CD4-positive, alpha-beta T cell treated with Interleukin-15 for 4 hours (primary cell): ENCODE data around the gene UST.

Source experiments
- DNase-seq: peaks from one replicate; pipeline ENCODE4 v3.0.0-alpha.2; 2020; ENCODE audit warnings: low spot score

UST gene

DNA sequence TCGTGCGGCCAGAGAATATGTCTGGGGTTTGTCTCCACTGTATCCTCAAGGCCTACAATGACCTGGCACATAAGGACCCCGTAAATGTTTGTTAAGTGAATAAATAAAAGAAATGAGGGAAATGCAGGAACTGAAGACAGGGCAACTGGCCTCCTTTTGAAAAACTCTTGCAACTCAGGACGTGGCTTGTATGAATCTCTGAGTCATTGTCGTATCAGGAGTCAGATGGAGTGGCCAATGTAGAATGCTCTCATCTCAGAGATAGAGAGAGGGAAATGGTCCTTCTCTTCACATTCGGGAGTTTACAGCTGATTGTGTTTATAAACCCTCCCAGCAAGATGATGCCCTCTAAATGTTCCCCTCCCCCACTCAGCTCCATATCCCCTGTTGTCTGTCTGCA, 57.1 kb downstream of the UST start:
- DNase-seq = no peak

DNA sequence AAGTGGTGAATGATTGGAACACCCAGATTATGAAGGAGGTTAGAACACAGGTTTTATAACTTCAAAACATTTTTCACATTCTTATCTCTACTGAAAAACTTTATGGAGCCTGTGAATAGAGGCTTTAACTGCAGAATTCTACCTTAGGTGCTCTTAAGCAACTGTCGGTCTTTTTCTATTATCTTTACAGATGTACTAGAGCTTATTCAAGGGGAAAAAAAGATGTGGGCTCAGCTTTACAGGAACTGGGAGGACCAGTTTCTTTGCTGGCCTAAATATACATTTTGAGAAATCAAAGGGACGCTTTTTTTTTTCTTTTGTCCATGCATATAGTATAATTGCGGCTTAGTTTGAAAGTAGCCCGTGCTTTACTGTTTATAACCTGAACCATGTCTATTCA, 58.9 kb downstream of the UST start:
- no peak for DNase-seq

DNA sequence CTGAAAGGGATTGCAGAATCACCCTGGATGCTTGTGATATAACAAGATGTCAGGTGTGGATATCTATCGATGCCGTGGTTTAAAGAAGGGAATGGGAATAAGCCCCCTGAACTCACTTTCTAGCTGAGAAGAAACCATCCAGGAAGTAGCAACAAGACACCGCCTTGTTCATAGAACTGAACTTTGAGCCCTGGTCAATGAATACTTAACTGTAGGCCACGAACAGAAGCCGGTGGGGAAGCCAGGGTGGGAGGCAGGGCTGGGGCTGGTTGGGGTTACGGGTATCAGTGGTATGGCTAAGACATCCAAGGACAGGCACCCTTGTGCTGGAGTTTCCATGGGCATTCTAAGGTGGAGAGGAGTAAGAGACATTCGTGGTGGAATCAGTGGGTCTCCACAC, 61.0 kb downstream of the UST start:
- DNase-seq = no peak

DNA sequence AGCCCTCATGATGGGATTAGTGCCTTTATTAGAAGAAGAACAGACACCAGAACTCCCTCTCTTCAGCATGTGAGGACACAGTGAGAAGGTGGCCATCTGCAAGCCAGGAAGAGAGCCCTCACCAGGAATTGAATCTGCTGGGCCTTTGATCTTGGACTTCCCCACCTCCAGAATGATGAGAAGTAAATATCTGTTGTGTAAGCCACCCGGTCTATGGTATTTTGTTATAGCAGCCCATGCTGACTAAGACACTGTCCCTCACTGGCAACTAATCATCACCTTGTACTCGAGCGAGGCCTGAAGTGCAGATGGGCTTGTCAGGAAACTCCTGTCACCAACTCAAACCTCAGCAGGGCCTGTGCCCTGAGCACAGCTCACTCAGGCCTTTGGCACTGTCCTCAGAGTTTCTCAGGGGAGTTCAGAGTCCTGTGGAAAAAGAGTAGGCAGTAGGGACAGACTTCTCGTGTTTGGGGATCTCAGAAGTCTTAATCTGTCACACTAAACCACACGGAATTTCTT, 62.0 kb downstream of the UST start:
- no peak for DNase-seq

DNA sequence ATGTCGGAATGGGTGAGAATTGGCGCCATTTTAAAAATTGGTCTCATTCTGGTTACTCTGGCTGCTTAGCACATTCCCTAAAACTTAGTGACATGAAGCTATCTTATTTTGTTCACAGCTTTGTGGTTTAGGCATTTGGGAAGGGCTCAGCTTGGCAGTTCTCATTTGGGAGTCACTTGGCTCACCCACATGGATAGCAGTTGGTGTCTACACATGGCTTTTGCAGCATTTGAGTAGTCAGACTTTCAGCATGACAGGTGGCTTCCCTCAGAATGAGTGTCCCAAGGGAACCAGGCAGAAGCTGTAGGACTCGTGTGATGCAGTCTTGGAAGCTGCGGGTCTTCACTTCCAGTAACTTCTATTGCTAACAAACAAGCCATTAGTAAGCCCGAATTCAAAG, 64.6 kb downstream of the UST start:
- DNase-seq = no peak

DNA sequence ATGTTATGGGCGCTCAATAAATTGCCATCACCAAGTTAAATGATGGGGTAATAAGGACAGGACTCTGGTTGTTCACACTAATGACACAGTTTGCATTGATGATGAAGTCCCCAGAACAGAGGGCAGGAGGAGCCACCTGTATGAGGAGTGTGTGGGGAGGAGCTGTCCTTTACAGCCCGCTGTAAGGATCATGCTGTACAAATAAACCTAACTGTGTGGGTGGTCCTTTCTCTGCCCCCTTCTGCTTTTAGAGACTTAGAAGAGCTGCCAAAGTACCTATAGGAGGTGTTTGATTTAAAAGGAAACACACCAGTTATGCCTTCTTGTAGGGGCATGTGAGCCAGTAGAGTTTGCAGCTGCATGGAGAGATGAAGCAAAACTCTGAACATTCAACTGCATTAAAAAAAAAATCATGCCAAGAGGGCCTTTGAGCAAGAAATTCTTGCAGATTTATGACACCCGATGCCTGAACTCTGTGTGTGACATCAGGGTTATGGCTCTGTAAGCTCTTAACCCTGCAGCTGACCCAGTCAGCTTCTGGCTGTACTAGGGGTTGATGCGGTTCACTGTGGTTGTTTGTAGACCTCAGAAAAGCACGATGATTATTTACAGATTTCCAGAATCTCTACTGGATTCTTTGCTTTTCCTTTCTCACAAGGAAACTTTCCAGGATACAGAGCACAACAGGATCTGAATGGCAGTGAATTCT, 67.4 kb downstream of the UST start:
- DNase-seq = no peak

DNA sequence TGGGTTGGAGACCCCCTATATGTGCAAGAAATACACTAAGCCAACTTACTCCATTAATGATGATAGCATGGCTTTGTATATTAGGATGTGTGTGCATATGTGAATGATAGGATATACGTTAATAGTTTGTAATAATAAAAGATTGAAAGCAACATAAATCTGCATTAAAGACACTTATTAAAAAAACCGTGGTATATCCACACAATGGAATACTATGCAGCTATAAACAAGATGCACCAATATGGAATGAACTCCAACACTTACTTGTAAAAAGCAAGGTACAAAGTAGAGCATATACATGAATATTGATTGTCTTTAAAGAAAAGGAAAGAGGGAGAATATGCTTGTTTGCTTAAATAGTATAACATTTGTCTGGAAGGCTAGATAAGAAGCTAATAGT, 68.0 kb downstream of the UST start:
- no peak for DNase-seq

DNA sequence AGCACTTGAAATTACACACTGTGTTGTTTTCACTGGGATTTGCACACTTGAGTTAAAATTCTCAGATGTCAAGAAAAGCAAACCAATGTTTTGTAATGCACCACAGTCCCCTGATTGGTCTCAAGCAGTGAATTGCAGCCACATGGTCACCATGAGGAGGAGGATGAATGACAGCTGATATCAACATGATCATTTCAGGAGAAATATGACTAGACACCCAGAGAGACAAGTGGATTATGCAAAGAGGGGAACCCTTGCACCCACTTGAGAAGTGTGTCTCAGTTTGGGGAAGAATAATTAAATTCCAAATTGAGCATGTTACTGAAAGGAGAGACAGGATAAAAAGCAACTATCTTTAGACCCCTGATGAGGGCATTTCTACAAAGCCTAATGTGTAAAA, 69.3 kb downstream of the UST start:
- no peak for DNase-seq

DNA sequence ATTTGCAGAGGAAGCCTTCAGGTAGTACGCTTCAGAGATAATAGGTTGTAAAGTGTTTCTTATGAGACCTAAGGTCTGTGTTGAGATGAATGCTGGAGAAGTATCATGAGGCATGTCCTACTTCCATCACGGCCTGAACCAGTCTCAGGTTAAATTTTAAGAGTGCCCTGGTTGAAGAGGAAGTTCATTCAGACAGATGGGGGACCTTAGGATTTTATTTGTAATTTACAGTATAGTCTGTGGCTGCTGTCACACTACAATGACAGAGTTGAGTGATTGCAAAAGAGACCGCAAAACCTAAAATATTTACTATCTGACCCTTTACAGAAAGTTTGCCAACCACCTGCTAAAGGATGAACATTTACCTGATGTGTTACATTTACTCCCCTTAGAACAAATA, 70.9 kb downstream of the UST start:
- no peak for DNase-seq

DNA sequence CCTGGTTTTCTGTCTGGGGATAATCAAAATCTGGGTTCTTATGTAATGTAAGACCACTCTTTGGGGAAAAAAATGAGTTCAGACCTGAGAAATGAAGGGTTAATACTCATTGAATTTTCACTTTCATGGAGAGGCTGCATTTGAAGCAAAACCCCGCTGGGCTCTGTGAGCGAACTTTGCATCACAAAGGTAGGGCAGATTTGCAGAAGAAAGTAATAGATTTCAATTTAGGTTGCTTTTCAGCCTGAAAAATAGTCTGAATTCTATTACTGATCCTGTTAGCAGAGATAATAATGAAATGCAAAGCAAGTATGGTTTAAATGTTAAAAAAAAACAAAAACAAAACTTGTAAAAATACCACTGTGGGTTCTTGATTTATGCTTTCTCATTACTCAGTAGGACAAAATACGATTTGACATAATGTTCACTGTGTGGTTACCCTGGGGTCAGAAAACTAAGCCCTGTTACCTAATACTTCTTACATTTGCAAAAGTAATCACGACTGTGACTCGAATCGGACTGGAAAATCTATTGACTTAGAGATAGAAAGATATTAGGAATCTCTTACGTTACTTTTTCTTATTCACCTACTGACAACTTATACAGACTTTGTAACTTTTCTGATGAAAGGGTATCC, 72.2 kb downstream of the UST start:
- DNase-seq = no peak

DNA sequence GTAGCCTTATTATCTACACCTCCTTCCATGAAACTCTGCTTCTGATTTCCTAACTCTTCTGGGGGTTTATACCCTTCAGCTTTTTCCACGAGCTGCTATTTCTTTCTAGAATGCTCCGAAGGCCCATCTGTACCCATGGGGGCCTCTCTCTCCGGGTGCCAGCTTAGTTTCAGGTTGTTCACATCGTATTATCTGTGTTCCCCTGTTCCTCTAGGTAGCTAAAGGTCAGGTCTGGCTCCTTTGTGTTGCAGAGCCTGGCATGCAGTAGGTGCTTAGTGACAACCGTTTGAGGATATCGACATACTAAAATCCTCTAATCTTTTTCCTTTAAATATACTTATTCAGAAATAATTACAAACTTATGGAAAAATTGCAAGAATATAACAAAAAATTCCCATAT, 73.0 kb downstream of the UST start:
- DNase-seq = no peak

DNA sequence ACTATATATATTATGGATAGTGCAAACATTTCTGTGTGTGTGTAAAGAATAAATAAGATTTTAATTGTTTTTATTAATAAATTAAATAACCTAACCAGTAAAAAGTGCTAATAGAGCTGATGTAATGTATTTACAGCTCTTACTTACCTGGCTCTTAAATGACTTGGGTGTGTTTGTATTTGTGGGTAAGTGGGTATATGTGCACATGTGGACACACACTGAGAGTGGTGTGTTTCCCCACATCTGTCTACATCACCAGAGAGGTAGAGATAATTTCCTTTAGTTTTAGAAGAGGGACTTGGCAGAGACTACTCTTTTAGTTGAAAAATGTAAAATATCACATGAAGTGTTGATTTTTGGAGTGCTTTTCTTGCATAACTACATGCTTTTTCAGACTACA, 76.0 kb downstream of the UST start:
- DNase-seq = no peak

DNA sequence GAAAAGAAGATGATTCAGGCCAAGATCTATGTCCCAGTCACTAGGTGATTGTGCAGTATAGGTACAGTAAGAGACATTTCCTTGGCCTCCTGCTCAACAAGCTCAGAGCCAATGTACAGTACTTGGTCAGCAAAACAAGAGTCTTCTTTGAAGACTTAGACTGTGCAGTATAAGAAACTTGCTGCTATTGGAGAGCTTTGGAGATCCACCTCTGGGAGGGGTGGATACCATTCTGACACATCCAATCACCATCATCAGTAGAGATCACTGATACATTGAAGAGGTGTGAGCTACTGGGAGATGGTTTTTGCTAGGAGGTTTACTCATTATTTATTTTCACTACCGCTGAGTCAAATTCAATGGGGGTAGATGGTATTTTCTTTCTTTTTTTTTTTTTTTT, 77.5 kb downstream of the UST start:
- no peak for DNase-seq

DNA sequence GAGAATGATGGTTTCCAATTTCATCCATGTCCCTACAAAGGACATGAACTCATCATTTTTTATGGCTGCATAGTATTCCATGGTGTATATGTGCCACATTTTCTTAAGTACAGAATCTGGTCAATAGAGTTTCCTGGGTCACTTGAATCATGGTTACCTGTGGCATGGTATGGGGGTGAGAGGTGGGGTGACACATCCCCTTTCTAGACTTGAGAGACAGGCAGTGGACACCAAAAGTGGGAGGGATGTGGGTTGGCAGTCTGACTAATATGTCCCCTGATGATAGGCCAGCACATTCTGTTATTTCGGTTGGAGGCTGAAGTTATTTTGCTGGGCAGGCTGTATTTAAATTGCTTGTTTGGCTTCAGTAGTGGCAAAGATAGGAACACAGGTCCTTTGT, 78.1 kb downstream of the UST start:
- DNase-seq = no peak

DNA sequence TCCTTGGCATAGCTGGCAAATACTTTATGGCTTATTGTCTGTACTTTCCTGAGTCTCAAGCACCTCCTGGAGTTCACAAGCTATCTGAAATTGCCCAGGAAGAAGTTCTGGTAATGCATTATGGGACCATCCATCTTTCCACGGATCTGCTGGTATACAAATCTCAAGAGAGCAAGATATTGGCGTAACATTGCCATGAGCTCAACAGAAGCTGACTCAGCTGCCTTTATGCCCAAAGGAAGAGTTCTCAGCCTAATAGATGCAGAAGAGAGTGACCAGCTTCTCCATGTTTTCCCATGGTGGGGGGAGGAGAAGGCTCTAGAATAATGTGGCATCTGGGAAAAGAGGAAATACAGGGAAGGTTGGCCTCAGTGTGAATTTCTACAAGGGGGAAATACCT, 78.7 kb downstream of the UST start:
- DNase-seq = no peak

DNA sequence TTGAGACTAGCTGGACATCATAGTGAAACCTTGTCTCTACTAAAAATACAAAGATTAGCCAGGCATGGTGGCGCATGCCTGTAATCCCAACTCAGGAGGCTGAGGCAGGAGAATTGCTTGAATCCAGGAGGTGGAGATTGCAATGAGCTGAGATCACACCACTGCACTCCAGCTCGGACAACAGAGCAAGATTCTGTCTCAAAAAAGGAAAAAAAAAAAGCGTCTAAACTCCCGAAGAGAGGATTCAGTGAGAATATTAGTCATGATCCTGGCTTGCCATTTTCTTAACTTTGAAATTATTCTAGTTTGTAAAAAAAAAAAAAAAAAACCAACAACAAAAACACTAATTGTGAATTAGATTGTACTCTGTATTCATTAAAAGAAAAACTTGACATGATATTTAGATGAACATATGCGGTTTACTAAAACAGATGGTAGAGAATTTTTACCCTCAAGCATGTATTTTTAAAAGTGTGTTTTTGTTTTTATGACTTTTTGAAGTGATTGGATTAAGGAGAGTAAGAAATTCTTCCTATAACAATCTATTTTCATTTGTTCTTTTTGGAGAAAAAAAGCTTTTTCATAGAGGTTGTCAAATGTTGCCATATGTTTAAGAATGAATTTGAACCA, 80.7 kb downstream of the UST start:
- DNase-seq = no peak

DNA sequence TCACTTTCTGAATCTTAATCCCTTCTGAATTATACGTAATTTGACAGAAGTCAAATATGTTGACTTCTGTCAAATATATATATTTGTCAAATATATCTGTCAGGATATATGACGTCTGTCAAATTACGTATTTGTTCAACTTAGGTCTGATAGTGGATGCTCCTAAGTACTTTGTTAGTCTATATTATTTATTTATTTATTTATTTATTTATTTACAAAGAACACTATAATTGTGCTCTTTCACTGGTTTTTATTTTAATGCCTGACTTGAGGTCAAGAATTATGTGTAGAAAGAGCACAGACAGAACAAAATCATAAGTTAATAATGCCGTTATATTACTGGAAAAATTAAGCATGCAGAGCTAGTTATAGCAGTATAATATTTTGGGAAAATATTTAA, 81.2 kb downstream of the UST start:
- DNase-seq = no peak

DNA sequence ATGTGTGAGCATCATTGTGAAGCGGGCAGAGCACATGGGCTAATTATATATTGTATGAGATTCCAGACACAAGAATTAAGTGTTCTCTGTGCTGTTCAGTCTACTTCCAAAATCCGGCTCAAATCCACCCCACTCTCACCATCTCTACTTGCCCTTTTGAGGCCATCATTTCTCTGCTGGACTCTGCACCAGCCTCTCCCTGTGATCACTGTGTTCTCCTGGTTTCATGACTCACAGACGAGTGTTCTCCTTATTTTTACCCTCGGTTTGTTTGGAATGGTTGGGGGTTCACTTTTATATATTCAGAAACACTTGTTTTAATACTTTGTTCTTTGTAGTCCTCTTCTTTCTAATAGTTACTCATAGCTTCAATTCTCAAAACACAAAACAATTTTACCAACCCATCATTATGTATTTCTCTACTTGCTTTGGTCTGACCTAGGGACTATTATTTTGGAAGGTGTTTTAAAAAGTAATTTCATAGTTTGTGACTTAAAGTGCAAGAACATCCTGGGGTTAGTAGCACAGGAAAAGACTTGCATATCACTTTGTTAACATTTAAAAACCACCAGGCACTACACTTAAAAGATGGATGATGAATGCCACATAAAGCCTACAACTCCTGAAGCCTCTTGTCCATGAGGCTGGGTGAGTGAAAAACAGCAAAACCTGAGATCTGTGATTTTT, 82.7 kb downstream of the UST start:
- DNase-seq = no peak

DNA sequence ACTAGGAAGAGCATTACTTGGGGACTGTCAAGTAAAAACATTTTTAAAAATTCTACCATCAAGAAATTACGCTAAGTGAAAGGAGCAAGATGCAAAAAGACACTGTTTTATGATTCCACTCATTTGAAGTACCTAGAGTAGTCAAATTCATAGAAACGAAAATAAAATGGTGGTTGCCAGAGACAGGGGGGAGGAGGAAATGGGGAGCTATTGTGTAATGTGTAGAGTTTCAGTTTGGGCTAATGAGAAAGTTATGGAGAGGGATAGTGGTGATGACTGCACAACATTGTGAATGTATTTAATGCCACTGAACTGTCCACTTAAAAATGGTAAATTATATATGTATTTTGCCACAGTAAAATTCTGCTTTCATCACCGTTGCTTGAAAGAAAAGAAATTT, 83.8 kb downstream of the UST start:
- DNase-seq = peak; percentile 20

DNA sequence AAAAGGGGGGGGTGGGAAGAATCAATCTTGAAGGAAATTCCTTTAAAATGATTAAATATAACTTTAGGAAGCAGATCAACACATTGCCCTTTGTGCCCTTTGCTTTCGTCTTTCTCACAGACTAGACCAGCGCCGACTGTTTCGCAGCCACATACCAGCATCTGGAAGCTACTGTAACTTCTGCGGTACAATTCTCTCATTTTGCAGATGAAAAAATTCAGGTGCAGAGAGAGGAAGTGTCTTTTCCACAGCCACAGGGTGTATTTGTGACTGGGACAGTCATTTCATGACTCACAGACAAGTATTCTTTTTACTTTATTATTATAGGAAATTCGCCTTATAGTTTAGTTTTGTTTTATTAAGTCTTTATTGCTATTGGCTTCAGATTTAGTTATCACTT, 84.2 kb downstream of the UST start:
- DNase-seq = peak; percentile 53

DNA sequence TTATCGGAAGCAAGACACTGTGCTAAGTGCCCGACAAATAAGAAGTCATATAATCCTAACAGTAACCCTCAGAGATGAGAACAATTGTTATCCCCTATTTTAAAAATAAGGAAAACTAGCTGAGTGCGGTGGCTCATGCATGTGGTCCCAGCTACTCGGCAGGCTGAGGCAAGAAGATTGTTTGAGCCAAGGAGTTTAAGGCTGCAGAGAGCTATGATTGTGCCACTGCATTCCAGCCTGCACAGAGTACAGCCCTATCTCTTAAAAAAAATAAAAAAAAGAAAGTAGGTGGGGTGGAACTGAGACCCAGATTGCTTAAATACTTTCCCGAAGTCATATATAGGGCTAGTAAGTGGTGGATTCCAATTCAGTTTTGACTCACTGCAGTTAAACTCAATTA, 84.7 kb downstream of the UST start:
- no peak for DNase-seq

DNA sequence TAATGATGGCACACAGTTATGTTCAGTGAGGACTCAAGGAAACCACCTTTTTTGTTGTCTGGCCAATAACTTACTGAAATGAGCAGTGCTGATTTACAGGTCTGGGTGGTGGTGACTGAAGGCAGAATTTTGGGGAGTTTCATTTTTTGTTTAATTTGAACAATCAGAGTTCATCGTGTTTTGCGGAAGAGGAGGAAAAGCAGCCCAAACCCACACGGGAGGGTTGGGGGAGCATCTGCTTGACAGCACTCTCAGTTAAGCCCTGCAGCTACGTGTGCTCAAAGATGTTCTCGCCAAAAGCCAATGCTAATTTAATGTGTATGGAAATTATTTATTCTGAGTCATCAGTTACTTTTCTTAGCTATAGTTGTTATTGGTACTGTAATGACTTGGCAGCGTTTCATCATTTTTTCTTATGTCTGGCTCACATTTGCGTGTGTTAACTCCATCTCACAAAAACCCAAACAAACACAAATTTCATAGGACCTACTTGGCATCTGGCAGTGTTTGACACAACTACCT, 89.2 kb downstream of the UST start:
- DNase-seq = no peak

DNA sequence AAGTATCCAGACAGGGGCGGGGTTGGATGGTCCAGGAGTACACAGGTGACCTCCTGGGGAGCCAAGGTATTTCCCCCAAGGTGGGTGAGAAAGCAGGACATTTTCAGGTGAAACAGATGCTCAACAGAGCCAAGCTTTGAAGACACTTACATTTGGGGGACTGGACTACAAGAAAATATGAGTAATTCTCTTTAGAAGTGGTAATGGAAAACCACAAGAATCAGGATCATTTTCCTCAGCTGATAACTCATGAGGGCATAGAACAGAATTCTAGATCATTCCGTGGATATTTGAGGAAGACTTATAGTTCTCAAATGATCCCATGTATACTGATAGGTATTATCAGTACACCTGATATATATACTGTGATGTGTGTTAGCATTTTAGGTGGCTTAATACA, 89.9 kb downstream of the UST start:
- no peak for DNase-seq
